HG03066 (cell line): ENCODE data around the gene ICE2.

Experiments
- ATAC-seq: cut with Tn5 transposase; IDR thresholded peaks from one replicate; pipeline ENCODE4 v1.9.1; 2021; ENCODE audit warnings: low read depth; ENCODE audit not compliant: unreplicated experiment

ICE2 gene

DNA sequence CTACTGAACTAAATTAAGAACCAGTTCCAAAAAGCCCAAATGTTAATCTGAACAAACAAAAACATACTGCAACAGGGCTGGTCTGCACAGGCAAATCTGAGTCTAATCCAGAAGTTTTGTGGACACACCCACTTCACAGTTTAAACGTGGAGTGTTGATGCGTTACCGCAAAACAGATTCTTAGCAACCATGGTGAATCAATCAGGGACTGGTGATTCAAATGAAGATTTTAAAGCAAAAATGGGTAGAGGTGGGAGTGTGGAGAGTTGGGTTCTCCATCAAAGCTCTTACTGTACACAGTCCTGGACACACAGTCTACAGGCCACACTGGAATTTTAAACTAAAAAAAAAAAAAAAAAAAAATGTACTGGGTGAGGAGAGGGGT is 86.3 kb downstream of the ICE2 start:
- ATAC-seq = no peak

DNA sequence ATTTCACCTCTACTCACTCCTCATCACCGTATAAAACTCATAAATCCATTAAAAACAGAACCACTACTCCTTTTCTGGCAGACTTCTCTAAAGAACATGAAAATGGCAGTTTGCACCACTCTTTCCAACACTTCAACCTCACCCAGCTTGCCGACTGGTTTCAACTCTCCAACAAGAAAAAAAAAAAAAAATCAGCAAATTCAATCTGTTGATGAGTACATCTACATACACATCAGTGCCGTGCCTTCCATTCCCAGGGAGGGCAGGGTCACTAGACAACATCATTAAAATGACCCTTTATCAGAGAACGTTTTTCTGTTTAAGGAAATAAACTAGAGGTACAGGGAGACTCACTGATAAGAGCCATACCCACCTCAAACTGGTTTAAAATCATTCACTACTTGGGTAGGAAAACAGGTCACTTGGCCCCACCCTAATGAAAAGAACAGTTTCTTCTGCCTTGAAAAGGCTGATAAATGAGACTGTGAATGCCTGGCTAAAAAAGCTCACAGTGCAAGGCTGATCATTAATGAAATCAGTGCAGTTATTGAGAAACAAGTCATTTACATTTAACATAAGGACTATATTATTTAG is 87.1 kb downstream of the ICE2 start:
- no peak for ATAC-seq

DNA sequence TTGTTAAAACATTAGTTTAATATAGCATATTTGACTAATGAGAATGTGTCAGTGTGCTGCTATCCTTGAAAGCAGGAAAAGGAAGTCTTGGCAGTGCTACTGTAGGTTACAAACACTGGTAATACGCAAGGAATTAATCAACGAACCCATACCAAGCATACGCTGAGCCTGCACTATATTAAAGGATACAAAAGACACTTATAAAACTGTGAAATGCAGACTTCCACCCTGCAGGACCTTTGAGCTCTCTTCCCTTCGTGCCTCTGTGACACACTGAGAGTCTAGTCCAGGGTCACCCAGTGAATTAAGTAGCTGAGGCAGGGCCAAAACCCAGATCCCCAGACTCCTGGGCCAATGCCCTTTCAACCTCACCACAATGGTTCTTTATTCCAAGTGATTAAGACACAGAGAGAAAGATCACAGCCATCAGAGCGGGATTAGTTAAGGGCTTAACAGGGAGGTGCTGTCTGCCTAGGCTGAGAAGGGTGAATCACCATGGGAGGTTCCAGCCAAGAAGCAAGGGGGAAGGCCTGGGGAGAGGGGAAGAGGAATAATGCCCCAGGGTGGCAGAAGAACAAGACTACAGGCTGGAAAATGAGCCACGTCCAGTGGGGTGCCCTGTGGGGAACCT is 88.0 kb downstream of the ICE2 start:
- no peak for ATAC-seq

DNA sequence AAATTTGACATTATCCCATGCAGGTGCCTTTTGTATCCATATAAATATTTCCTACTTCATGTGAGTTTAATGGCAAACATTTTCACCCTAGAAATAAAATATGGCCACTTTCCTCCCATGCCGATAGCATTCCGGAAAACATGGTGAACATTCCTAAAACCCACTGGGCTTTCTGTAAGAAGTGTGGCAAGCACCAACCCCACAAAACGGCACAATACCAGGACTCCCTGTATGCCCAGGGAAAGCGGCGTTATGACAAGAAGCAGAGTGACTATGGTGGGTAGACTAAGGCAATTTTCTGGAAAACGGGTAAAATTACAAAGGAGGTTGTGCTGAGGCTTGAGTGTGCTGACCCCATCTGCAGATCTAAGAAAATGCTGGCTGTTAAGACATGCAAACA is 88.7 kb downstream of the ICE2 start:
- ATAC-seq = no peak

DNA sequence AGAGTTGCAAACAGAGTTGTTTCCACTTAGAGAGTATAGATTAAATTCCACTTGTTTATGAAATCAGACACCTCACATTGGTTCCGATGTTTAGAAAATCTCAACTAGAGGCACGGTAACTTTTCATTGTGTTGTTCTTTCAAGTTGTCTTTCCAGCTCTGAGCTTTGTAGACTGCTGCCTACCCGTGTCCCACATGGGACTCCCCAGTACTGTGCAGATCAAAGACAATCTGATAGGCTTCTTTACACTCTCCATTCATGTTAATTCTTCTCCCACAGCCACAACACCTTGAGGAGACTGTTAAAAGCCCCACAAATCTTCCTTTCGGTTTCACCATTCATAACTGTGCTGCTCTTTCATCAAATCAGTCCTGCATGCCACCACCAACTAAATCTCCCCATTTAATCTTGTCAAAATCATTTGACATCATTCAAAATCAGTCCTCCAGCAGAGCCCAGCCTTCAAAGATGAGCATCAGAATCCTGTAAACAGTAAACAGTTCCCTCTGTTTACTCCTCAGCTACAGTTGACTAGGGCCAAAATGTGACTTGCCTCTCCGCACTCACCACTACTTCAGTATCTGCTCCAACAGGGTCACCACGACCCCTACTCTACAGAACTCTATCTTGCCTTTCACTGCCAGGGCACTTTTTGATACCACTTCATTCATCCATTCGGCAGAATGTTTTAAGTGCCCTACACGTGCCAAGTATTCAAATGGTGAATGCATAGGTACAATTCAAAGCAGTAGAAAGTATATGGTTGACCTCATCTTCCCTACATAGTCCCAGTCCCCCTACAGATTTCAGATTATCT is 89.5 kb downstream of the ICE2 start:
- ATAC-seq = peak; percentile 67

DNA sequence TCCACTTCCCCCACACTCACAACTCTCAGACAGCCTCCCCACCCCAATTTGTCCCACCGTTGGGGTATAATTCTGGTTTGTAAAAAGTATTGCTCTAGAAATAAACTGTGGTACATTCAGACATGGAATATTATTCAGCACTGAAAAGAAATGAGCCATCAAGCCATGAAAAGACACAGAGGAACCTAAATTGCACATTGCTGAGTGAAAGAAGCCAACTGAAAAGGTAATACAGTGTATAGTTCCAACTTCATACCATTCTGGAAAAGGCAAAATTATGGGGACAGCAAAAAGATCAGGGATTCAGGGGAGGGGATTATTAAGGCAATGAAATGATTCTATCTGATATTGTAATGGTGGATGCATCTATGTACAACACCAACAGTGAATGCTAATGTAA is 91.6 kb downstream of the ICE2 start:
- no peak for ATAC-seq

DNA sequence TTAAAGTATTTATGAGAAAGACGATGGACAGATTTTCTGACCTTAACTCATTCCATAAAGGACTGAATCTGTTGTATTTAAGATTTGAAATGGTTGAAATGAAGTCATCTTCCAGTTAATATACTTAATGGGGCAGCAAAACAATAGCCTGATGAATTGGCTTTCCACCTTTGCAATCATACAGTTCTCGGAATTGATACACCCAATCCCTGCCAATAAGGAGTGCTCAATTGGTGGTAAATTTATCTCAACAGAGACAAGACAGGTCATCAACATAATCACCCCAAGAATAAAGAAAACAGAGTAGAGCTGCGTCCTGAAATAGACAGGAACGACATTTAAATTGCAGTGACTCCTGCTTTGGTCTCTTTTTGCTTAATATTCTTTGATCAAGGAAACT is 92.3 kb downstream of the ICE2 start:
- ATAC-seq = no peak

DNA sequence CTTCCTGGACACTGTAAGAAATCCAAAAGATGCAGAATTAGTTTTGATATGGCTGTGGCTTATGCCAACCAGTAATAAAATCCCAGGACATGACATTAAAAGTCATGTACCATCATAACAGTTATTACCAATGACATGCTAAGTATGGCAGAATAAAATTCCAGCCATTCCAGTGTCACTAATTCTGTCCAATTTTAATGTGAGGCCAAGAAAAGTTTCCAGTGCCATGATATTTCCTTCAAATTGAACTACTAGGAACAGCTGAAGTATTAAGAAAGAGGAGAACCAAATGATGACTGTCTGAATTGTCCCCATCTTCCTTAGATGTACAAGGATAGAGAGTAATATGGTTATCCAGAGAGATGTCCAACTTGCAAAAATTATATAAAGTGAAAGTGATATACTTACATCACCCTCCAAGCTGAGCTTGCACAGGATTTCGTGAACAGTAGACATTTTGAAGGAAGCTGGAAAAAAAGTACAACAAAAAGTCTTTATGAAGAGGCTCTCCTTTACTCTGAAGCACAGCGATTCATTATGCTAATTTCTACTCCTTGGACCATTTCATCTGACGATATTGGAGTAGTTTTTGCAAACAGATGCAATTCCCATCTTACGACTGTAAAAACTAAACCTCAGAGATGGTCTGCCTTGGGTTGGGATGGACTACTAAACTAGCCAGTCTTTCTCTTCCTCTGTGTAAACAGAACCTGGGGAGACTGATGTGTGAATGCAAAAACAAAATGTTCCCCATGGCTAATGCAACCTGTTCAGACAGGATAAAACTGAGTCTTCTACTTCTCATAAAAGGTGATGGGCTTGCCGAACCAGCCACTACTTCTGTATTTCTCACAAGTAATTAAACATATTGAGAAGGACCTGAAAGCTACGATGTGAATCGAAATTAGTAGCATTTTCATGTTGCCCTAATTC is 93.1 kb downstream of the ICE2 start:
- ATAC-seq = no peak

DNA sequence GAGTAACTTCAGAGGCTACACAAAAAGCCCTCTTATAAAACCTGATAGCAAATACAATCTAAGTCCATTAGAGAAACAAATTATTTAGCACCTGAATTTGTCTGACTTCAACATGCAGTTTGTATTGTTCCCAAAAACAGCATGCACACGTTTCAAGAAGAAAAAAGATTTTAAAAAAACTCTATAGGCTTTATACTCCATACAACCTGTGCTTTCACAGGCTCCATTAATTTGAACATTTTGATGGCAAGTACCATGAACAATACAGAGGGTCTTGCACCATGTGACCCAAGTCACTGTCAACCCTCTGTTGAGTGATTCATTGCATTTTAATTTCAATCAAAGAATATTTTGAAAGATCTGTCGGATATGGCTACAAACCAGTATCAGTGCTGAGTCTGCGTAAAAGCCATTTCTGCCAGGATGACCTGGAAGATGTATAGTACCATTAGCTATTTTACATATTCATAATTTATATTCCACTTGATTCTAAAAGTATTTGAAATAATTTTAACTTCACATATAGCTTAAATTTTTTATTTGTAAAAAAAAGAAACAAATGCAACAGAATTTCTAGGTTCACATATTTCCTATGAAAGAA is 94.3 kb downstream of the ICE2 start:
- ATAC-seq = no peak

DNA sequence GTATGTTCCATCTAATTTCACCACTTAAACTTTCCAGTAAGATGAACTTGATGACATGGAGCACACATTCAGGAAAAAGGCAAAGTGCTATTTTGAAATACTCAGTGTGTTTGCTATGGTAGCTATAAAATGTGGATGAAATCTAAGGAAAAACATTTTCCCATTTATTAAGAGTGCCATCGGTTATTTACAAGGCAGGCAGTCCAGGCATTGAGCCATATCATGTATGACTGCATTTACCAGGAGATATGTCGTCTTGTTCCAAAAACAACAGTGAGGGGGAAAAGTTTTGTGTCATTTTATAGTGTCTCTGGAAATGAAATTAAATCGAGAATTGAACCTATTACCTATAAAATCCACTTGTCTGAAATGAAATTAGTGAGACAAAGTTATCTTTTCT is 94.9 kb downstream of the ICE2 start:
- no peak for ATAC-seq

DNA sequence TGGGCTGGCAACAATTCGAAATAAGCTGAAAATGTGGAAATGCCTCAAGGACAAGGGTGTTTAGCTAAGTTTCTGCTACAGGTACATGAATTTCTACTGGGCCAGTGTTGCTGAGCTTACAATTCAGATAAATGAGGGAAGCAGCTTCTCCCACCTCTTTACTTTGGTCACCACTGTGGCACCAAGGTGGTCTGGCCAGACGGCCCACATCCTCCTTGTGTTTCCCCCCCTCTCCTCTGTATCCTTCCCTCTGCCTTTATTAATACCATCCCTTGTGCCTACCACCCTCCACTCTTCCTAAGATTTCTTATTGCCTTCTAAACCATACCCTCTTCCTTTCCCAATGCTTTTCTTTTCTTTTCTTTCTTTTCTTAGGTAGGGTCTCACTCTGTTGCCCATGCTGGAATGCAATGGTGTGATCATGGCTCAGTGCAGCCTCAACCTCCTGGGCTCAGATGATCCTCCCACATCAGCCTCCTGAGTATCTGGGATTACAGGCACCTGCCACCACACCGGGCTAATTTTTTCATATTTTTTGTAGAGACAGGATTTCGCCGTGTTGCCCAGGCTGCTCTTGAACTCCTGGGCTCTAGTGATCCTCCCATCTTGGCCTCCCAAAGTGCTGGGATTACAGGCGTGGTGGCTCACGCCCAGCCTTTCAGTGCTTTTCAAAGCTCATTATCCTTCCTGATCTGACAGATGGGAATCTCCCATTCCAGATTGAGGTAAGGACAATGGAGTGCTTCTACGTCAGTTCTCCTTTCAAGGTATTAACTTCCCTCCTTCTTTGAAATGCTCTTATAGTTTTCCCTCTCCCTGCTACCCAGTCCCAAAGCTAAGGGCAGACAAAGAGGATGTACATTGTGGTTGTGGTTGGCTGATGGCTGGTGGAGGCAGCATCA is 95.9 kb downstream of the ICE2 start:
- no peak for ATAC-seq

DNA sequence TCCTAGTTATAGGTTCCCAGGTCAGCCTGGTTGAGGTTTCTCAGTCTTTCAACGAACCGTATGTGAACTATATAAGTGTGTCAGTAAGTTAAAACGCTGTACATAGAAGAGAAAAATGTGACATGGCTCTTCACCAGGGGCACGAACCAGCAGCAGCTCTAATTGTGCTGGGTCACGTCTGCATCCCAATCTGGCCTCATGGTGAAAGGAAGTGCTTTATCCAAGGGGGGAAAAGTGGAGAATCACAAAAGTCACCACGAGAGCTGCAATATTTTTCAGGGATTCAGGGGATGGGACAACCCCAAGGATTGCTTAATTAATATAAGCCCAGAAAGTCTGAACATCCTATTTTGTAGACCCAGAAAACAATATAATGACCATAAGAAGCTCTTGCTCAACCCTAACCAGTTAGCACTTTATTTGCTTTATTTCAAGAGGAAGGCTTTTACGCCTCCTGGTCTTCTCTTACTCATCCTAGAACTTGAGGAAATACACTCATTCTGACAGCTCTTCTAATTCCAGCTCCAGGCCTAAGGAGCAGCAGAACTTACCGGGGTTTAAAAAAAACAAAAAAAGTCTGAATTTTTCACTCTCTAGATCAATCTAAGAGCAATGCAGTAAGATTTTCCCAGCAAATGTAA is 97.7 kb downstream of the ICE2 start:
- ATAC-seq = no peak

DNA sequence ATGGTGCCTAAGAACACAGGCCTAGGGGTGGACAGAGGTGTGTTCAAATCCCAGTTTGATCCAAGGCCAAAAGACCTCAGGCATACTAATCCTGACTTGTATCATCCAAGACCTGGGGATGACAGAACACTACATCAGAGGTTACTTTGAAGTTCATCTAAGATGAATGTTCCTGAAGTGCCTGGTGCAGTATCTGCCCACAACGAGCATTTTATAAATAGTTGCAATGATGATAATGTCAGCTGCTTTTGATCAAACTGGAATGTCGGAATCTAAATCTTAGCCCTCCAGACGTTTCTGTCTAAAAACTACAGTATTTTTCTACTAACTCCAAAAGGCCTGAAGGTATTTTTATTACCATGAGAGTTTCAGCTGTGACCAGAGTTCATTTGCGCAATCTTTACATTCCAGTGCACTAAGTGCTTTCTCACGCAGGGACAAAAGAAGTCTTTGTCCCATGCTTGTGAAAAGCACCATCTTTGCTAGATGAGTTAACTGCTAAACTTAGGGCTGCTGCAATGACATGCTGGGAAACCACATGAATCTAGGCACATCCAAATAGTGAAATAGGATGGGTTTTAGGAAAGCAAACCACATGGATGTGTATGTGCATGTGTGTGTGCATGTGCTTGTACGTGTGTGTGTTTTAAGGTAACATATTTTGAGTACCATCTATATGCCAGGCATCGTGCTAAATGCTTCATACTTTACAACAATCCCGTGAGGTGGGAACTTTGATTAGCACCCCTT is 99.2 kb downstream of the ICE2 start:
- ATAC-seq = no peak

DNA sequence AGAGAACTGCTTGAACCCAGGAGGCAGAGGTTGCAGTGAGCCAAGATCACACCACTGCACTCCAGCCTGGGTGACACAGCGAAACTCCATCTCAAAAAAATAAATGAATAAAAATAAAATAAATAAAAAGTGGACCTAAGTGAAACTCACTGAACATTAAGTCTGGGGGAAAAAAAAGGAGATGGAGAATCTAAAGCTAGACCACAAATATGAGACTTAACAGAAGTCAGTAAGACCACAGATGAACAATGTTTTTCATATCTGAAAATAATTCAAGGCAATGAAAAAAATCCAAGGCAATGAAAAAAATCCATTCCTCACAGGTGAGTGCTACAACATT is 99.8 kb downstream of the ICE2 start:
- no peak for ATAC-seq

DNA sequence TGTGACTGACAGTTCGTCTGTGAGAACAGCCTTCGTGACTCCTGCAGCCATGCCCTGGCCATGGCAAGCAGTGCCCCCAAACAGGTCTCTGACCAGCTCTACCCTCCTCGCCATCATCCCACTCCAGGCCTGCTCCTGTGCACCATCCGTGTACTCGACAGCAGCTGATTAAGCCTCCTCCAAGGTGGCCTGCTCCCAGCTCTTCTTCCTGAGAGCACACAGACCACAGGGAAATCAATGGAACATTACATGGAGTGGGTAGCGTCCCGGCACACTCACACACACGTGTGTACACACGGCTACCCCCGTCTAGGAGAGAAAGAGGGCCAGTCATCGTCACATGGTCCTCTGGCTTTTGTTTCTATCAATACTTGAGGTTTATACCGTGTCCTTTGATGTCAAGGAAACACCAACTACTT is 102.3 kb downstream of the ICE2 start:
- no peak for ATAC-seq

DNA sequence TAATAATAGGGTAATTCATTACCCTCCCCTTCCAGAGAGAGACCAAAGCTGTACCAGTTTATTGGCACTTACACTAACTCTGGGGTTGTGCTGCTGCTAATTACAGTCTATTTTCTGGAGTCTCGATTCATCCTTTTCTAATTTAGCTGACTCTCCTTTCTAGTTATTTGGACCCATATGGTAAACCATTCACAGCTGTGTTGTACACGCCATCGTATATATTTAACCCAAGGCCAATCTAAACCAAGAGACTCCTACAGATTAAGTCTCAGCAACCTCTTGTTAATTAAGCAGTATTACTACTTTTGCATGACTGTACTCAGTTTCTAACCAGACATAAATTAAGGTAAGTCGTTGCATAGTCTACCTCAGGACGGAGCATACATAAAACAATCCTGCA is 103.6 kb downstream of the ICE2 start:
- no peak for ATAC-seq

DNA sequence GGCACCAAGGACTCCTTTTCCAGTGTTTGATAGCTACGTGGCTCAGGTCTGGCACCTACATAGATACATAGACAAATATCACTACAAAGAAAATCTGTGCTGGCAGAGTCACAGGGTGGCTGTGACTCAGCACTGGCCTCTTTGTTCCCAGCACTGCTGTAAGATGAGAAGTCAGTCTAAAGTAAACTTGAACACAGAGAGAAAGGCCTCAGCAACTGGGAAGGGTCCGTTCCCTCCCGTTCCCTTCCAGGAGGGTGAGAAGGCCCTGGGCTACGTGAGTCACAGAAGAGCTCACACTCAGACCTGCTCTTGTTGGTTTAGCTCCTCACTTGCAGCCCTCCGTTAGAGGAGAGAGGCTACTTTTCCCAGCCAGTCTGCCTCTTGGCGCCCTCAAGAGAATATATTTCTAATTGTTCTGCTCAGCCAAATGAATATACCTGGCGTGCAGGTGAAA is 104.3 kb downstream of the ICE2 start:
- ATAC-seq = no peak

DNA sequence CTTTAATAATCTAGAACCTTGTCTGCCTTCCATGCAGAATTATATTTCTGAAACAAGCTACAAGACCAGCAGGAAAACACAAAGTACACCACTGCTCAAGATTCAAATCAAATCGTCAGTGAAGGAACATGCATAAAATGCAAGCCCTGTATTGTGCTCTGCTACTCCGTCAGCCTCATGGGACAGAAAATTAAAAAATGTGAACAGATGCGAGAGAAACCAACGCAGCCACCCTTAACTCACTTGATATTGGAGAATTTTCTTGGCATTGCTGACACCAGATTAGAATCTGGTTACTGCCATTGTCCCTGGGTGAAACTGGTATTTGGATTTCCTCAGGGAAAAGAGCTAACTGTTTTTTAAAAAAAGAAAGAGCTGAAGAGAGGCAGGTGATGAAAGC is 104.7 kb downstream of the ICE2 start:
- ATAC-seq = no peak
